Measurements from ENCODE around the gene PSEN1. TPM values are rescaled to one million over a fixed set of nuclear protein-coding genes. Genes with fewer than 3 reads are reported as not detected.

Gene PSEN1
- total and polyA plus RNA-seq, 2 of the 8 experiments (the other 6 are each of a cell fraction or from before 2014, with no cell fraction given): 10.1 to 38.7 TPM

- no peak for TF ChIP-seq NRF1 (IDR thresholded peaks at IDR 0.05; ENCODE audit: low read depth, low read length)
- no peak for TF ChIP-seq SP1 (IDR thresholded peaks at IDR 0.05; ENCODE audit: low read depth, low read length)
- no peak for TF ChIP-seq SAP30 (IDR thresholded peaks at IDR 0.05; ENCODE audit: insufficient read depth, insufficient replicate concordance, low read length)
- no peak for TF ChIP-seq POLR2AphosphoS5 (IDR thresholded peaks at IDR 0.05; ENCODE audit: low read depth, low read length)
- no peak for TF ChIP-seq HDAC2 (IDR thresholded peaks at IDR 0.05; ENCODE audit: borderline replicate concordance in 1 of 2, low read depth in 2 of 2, low read length in 2 of 2)
- TF ChIP-seq SP2 (IDR thresholded peaks at IDR 0.05; ENCODE audit: low read length): no peak
- no peak for TF ChIP-seq ZNF274 (IDR thresholded peaks at IDR 0.05; ENCODE audit: borderline replicate concordance, extremely low read depth, low read length)
- no peak for TF ChIP-seq BRCA1 (IDR thresholded peaks at IDR 0.05; ENCODE audit: low read depth, low read length)
- no peak for TF ChIP-seq SIN3A (conservative IDR thresholded peaks at IDR 0.05 in 1 of 2, IDR thresholded peaks at IDR 0.05 in 1 of 2; ENCODE audit: low read depth in 1 of 2, low read length in 2 of 2)
- no peak for TF ChIP-seq ATF2 (IDR thresholded peaks at IDR 0.05; ENCODE audit: low read length)
Observed at GRCh38 chr14:73245480-73246325, 109.4 kb downstream of the PSEN1 start (continued).

All from H1 (cell line).